NCI-H510A treated with DMSO at 0.1 percent for 48 hours (cell line): ENCODE measurements around the gene SCN4B.
A peak's percentile ranks its signal among the peaks of the same experiment; 100 is the strongest.

Source experiments
- DNase-seq: peaks from one replicate; lab custom pipeline; 2025; lab: John Stamatoyannopoulos, UW

SCN4B gene

GRCh38 chr11:118152020-118152551 is 537 bp downstream of the SCN4B start:
- DNase-seq: no peak

GRCh38 chr11:118151431-118151830 is 1.2 kb downstream of the SCN4B start:
- DNase-seq: peak; percentile 13

- no peak for DNase-seq
Observed at GRCh38 chr11:118149493-118149892, 3.1 kb downstream of the SCN4B start.

- no peak for DNase-seq
Observed at GRCh38 chr11:118148856-118149255, 3.8 kb downstream of the SCN4B start.

GRCh38 chr11:118148240-118148639 is 4.4 kb downstream of the SCN4B start:
- DNase-seq: no peak

GRCh38 chr11:118147502-118147901 is 5.1 kb downstream of the SCN4B start:
- DNase-seq: no peak

- no peak for DNase-seq
Observed at GRCh38 chr11:118146554-118146953, 6.1 kb downstream of the SCN4B start.

- DNase-seq: peak; percentile 92
Observed at GRCh38 chr11:118145285-118146227, 7.1 kb downstream of the SCN4B start.

- DNase-seq: no peak
Observed at GRCh38 chr11:118144301-118145268, 8.0 kb downstream of the SCN4B start.

GRCh38 chr11:118143661-118144185 is 8.9 kb downstream of the SCN4B start:
- DNase-seq: no peak

- peak; percentile 62 for DNase-seq
Observed at GRCh38 chr11:118142809-118143208, 9.8 kb downstream of the SCN4B start.

- DNase-seq: no peak
Observed at GRCh38 chr11:118142081-118142480, 10.5 kb downstream of the SCN4B start.

GRCh38 chr11:118139578-118139977 is 13.0 kb downstream of the SCN4B start:
- DNase-seq: no peak

GRCh38 chr11:118138839-118139420 is 13.7 kb downstream of the SCN4B start:
- DNase-seq: no peak

- no peak for DNase-seq
Observed at GRCh38 chr11:118136801-118137200, 15.8 kb downstream of the SCN4B start.

GRCh38 chr11:118136341-118136740 is 16.3 kb downstream of the SCN4B start:
- no peak for DNase-seq

GRCh38 chr11:118135796-118136165 is 16.8 kb downstream of the SCN4B start:
- no peak for DNase-seq

GRCh38 chr11:118135051-118135795 is 17.4 kb downstream of the SCN4B start:
- DNase-seq: no peak

GRCh38 chr11:118133816-118134215 is 18.8 kb downstream of the SCN4B start:
- DNase-seq: no peak

GRCh38 chr11:118132385-118133151 is 20.1 kb downstream of the SCN4B start:
- DNase-seq: no peak
